HCT116 (cell line): ENCODE results near the gene GNG7. TPM values are rescaled to one million over a fixed set of nuclear protein-coding genes. Genes with fewer than 3 reads are reported as not detected.

Experiments used
- ATAC-seq: fragments of 200-7000 bp; cut with Tn5 transposase; 2 replicates; pipeline ENCODE4 v1.9.1; 2020; ENCODE audit warnings: mild to moderate bottlenecking, moderate library complexity
- BruUV-seq: library from RNA; stranded (reverse); fragments of 400-500 nt; replicated peaks from 2 replicates; lab custom pipeline; 2021; lab: Mats Ljungman, UMichigan
- CTCF ChIA-PET: fragments of 300-600 bp; sonication (Branson Sonifier 250); formaldehyde crosslinking; loops from one replicate; lab custom pipeline; 2021; ENCODE audit warnings: antibody characterized with exemption; lab: Charles Lee
- POLR2A ChIA-PET: fragments of 300-600, 350-600 bp; sonication (Branson Sonifier 250); formaldehyde crosslinking; loops from one replicate; lab custom pipeline; 2021; ENCODE audit warnings: antibody characterized with exemption; lab: Charles Lee
- RAD21 ChIA-PET, 2 experiments: fragments of 300-600 bp; sonication (Branson Sonifier 250); formaldehyde crosslinking; loops; one replicate each; lab custom pipeline; 2023; ENCODE audit warnings: low total read pairs in 2 of 2; ENCODE audit not compliant: uncharacterized antibody in 2 of 2, unreplicated experiment in 2 of 2, low non-redundant PET in 1 of 2; lab: Charles Lee
- DNase-seq: peaks from one replicate; pipeline ENCODE4 v3.0.0-alpha.2; 2010; ENCODE audit warnings: low read depth, low spot score
- H2AFZ ChIP-seq: fragments of 200-600 bp; shearing (Covaris generic), sonication (generic); 2 replicates; pipeline ENCODE4 v1.6.1; 2017; ENCODE audit warnings: low read depth, mixed run types, mixed read lengths, antibody characterized with exemption, low read length; ENCODE audit not compliant: poor library complexity, severe bottlenecking
- H3K27ac ChIP-seq: 2 replicates; pipeline ENCODE4 v1.5.1; 2012; ENCODE audit warnings: low read depth, low read length
- H3K27me3 ChIP-seq: fragments of 200-600 bp; sonication (generic); 2 replicates; pipeline ENCODE4 v1.6.1; 2016; ENCODE audit warnings: mixed run types, low read length, mixed read lengths; ENCODE audit not compliant: insufficient read depth
- H3K36me3 ChIP-seq, 2 experiments: fragments of 200-500 bp in 1 of 2; fragments of 200-600 bp in 1 of 2; sonication (Bioruptor generic) in 1 of 2; sonication (generic) in 1 of 2; 2 replicates each; pipeline versions ENCODE4 v1.5.1 to v1.6.1; 2014 to 2016; ENCODE audit warnings: low read length in 2 of 2, inconsistent platforms in 1 of 2, mixed read lengths in 1 of 2, mixed run types in 1 of 2; ENCODE audit not compliant: insufficient read depth in 2 of 2, control insufficient read depth in 1 of 2
- H3K4me1 ChIP-seq, 2 experiments: fragments of 200-600 bp in 1 of 2; sonication (generic) in 1 of 2; 2 replicates each; pipeline versions ENCODE4 v1.5.1 to v1.6.1; 2012 to 2017; ENCODE audit warnings: low read length in 2 of 2, inconsistent platforms in 1 of 2, mild to moderate bottlenecking in 1 of 2, mixed read lengths in 1 of 2, mixed run types in 1 of 2, moderate library complexity in 1 of 2; ENCODE audit not compliant: insufficient read depth in 2 of 2, control insufficient read depth in 1 of 2
- H3K4me2 ChIP-seq: fragments of 200-600 bp; sonication (generic); 2 replicates; pipeline ENCODE4 v1.6.1; 2017; ENCODE audit warnings: mixed run types, low read length, mixed read lengths
- H3K4me3 ChIP-seq, 2 experiments: fragments of 200-600 bp in 1 of 2; sonication (generic) in 1 of 2; replicated peaks in 1 of 2; 2 replicates each; pipeline ENCODE4 v1.5.1; 2011 to 2016; ENCODE audit warnings: low read length in 2 of 2, control low read depth in 1 of 2, low read depth in 1 of 2, mild to moderate bottlenecking in 1 of 2, mixed read lengths in 1 of 2, mixed run types in 1 of 2
- H3K79me2 ChIP-seq: fragments of 200-600 bp; sonication (generic); 2 replicates; pipeline ENCODE4 v1.6.1; 2017; ENCODE audit warnings: mild to moderate bottlenecking, mixed run types, low read length, moderate library complexity, mixed read lengths; ENCODE audit not compliant: insufficient read depth
- H3K9ac ChIP-seq: fragments of 200-600 bp; sonication (generic); 2 replicates; pipeline ENCODE4 v1.6.1; 2016; ENCODE audit warnings: low read length, mixed read lengths
- H3K9me2 ChIP-seq: fragments of 200-600 bp; sonication (generic), shearing (Covaris generic); 2 replicates; pipeline ENCODE4 v1.6.1; 2017; ENCODE audit warnings: mixed run types, mild to moderate bottlenecking, moderate library complexity; ENCODE audit not compliant: insufficient read depth
- H3K9me3 ChIP-seq, 2 experiments: fragments of 200-500 bp in 1 of 2; fragments of 200-600 bp in 1 of 2; sonication (Bioruptor generic) in 1 of 2; sonication (generic) in 1 of 2; 2 replicates each; pipeline ENCODE4 v1.6.1; 2014 to 2017; ENCODE audit warnings: low read length in 2 of 2, mixed read lengths in 2 of 2, inconsistent platforms in 1 of 2, low read depth in 1 of 2, mild to moderate bottlenecking in 1 of 2, mixed run types in 1 of 2, moderate library complexity in 1 of 2; ENCODE audit not compliant: control insufficient read depth in 1 of 2, insufficient read depth in 1 of 2
- H4K20me1 ChIP-seq: fragments of 200-600 bp; sonication (generic), shearing (Covaris generic); 2 replicates; pipeline ENCODE4 v1.6.1; 2017; ENCODE audit warnings: mixed run types, mild to moderate bottlenecking, moderate library complexity; ENCODE audit not compliant: insufficient read depth
- CTCF ChIP-seq, 3 experiments: fragments of 200-600 bp in 1 of 3; sonication (generic) in 1 of 3; IDR thresholded peaks in 2 of 3; conservative IDR thresholded peaks in 1 of 3; 2 replicates each; pipeline ENCODE4 v1.5.1; 2012 to 2017; ENCODE audit warnings: low read depth in 2 of 3, low read length in 2 of 3, antibody characterized with exemption in 1 of 3, borderline replicate concordance in 1 of 3, control low read depth in 1 of 3, mild to moderate bottlenecking in 1 of 3, mixed read lengths in 1 of 3, mixed run types in 1 of 3, moderate library complexity in 1 of 3; ENCODE audit not compliant: insufficient read depth in 1 of 3
- EGR1 ChIP-seq: IDR thresholded peaks from 2 replicates; pipeline ENCODE4 v1.6.1; 2012; ENCODE audit warnings: low read depth
- ELF1 ChIP-seq: IDR thresholded peaks from 2 replicates; pipeline ENCODE4 v1.6.1; 2012; ENCODE audit warnings: low read depth, borderline replicate concordance
- JUND ChIP-seq: IDR thresholded peaks from 2 replicates; pipeline ENCODE4 v1.6.1; 2012
- MAX ChIP-seq: IDR thresholded peaks from 2 replicates; pipeline ENCODE4 v1.6.1; 2012
- SP1 ChIP-seq: IDR thresholded peaks from 2 replicates; pipeline ENCODE4 v1.6.1; 2012; ENCODE audit warnings: low read depth
- SRF ChIP-seq: IDR thresholded peaks from 2 replicates; pipeline ENCODE4 v1.6.1; 2012; ENCODE audit warnings: low read depth
- intact Hi-C: fragments of 100-400 bp; cut with micrococcal nuclease; formaldehyde crosslinking; loops from 2 replicates; pipeline ENCODE4 v1.10.0; 2022
- total RNA-seq: library from RNA; stranded (reverse); gene quantifications from one replicate; pipeline ENCODE4 v1.2.1, GENCODE V29; 2021; ENCODE audit not compliant: unreplicated experiment
- TF ChIP-seq, protein P1 (sequence below): IDR thresholded peaks from 2 replicates; pipeline ENCODE4 v1.6.1; 2011; ENCODE audit warnings: mild to moderate bottlenecking, low read length, moderate library complexity; ENCODE audit not compliant: insufficient replicate concordance; ENCODE audit errors: extremely low read depth

GNG7 gene
- total RNA-seq, 1 experiment from 2014 or later: 11.3 TPM

DNA sequence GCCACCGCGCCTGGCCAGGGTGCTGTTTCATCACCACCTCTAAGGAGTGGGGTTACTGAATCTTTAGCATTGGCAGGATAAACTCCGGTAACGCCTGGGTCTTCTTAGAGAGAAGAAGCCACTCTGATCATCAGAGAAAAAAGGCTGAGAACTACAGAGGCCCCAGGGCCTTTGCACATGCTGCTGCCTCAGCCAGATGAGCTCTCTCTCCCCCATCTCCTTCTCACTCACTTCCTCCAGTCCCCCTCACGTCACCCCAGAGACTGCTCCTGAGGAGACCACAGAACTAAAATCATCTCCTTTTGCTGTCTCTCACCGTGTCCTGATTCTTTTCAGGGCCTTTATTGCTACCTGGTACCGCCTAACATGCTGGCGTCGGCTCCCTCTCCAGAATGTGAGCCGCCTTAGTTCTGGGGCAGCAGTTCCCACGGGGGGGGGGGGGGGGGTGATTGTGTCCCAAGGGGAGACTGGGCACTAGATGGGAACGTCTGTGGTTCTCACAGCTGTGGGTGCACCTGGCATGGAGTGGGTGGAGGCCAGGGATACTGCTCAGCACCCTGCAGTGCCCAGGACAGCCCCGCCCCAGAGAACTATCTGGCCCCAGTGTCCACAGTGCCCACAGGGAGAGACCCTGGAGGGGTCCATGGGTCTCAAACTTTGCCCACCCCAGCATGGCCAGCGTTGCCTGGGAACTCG, 23.8 kb upstream of the GNG7 start:
- DNase-seq: no peak
- H3K27ac ChIP-seq: no peak overlapping the region
- H4K20me1 ChIP-seq: no peaks in the 10 kb centered on the region
- no peak overlapping the region for H3K9ac ChIP-seq
- H3K4me2 ChIP-seq: no peak overlapping the region
- H3K36me3 ChIP-seq: no peaks in the 10 kb centered on the region
- no peak for TF ChIP-seq ELF1
- TF ChIP-seq JUND: no peak
- no peak for TF ChIP-seq SP1
- TF ChIP-seq, protein P1, sequence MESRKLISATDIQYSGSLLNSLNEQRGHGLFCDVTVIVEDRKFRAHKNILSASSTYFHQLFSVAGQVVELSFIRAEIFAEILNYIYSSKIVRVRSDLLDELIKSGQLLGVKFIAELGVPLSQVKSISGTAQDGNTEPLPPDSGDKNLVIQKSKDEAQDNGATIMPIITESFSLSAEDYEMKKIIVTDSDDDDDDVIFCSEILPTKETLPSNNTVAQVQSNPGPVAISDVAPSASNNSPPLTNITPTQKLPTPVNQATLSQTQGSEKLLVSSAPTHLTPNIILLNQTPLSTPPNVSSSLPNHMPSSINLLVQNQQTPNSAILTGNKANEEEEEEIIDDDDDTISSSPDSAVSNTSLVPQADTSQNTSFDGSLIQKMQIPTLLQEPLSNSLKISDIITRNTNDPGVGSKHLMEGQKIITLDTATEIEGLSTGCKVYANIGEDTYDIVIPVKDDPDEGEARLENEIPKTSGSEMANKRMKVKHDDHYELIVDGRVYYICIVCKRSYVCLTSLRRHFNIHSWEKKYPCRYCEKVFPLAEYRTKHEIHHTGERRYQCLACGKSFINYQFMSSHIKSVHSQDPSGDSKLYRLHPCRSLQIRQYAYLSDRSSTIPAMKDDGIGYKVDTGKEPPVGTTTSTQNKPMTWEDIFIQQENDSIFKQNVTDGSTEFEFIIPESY: no peak
- no peak for TF ChIP-seq MAX
- no peak for TF ChIP-seq EGR1
- no peak for TF ChIP-seq SRF
- H3K79me2 ChIP-seq: no peaks in the 10 kb centered on the region
- no peaks in the 10 kb centered on the region for H3K27me3 ChIP-seq
- ChIA-PET POLR2A (no interaction called here), RAD21 (no interaction called here), CTCF (no interaction called here)
- peaks cover 21 to 29% of the 10 kb centered on the region in 2 experiments for H3K4me1 ChIP-seq
- H2AFZ ChIP-seq: no peak overlapping the region
- no peak overlapping the region for H3K4me3 ChIP-seq
- BruUV-seq: no TSS peak
- ATAC-seq: no peak
- no peaks in the 10 kb centered on the region for H3K9me2 ChIP-seq
- intact Hi-C loops: no loop called here
- no peaks in the 10 kb centered on the region for H3K9me3 ChIP-seq

DNA sequence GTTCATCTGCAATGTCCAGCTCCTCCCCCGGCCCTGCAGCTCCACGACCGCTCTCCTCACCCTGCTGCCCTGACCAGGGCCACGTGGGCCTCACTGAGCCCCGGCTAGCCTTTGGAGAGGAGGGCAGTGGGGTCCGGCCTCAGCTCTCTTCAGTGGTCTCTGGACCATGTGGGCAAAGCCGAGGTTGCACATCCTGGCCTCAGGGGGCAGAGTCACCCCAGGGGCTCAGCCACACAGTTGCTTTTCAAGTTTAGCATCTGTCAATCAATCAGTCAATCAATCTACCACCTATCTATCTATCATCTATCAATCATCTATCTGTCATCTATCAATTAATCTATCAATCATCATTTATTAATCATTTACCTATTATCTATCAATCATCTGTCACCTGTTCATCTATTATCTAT, 21.7 kb upstream of the GNG7 start:
- no peak overlapping the region for H3K4me3 ChIP-seq
- RAD21 ChIA-PET: no interaction called here
- CTCF ChIA-PET: no interaction called here
- POLR2A ChIA-PET: no interaction called here
- H3K27me3 ChIP-seq: no peaks in the 10 kb centered on the region
- no peak overlapping the region for H3K9ac ChIP-seq
- peak overlapping the region; percentile 81; the same call in 1 of the 2 replicates for H3K4me2 ChIP-seq
- peaks cover 21 to 41% of the 10 kb centered on the region in 2 experiments for H3K4me1 ChIP-seq
- no peaks in the 10 kb centered on the region for H3K36me3 ChIP-seq
- no TSS peak for BruUV-seq
- no peak for TF ChIP-seq EGR1
- no peak for TF ChIP-seq SP1
- peak in 2 of 3 experiments; percentile 38; a peak in 4 of 6 replicates for TF ChIP-seq CTCF (IDR thresholded peaks at IDR 0.05 in 2 of 3, conservative IDR thresholded peaks at IDR 0.05 in 1 of 3; ENCODE audit: borderline replicate concordance in 1 of 3, insufficient read depth in 1 of 3, low read depth in 2 of 3, low read length in 2 of 3)
- H2AFZ ChIP-seq: no peak overlapping the region
- DNase-seq: no peak
- H4K20me1 ChIP-seq: no peaks in the 10 kb centered on the region
- ATAC-seq: no peak
- intact Hi-C loops: no loop called here
- H3K79me2 ChIP-seq: peaks cover 11% of the 10 kb centered on the region; the same call in 1 of the 2 replicates
- H3K27ac ChIP-seq: peak overlapping the region; percentile 7; the same call in 1 of the 2 replicates
- no peaks in the 10 kb centered on the region for H3K9me3 ChIP-seq
- H3K9me2 ChIP-seq: no peaks in the 10 kb centered on the region
